GM12873 (cell line): ENCODE results near the gene CA5A.

Source experiments
- TF ChIP-seq, protein P1 (sequence below): IDR thresholded peaks from 2 replicates; pipeline ENCODE4 v1.5.1; 2012; ENCODE audit warnings: low read depth, mild to moderate bottlenecking, moderate library complexity, low read length, control low read depth; ENCODE audit not compliant: insufficient read depth; ENCODE audit errors: missing control alignments

CA5A gene

DNA sequence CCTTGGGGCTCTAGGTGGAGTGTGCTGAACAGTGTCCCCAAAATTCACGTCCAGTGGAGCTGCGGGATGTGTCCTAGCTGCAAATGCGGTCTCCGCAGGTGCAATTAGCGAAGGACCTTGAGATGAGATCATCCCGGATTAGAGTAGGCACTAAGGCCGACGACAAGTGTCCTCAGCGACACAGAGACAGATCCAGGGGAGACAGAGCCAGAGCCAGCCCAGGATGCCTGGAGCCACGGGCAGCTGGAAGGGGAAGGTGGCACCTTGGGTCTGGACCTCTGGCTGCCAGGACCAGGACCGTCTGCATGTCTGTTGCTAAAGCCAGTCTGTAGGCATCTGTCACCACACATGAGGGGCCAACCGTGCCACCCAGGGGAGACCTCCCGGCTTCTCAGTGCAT lies 91.5 kb downstream of the CA5A start:
- TF ChIP-seq, protein P1, sequence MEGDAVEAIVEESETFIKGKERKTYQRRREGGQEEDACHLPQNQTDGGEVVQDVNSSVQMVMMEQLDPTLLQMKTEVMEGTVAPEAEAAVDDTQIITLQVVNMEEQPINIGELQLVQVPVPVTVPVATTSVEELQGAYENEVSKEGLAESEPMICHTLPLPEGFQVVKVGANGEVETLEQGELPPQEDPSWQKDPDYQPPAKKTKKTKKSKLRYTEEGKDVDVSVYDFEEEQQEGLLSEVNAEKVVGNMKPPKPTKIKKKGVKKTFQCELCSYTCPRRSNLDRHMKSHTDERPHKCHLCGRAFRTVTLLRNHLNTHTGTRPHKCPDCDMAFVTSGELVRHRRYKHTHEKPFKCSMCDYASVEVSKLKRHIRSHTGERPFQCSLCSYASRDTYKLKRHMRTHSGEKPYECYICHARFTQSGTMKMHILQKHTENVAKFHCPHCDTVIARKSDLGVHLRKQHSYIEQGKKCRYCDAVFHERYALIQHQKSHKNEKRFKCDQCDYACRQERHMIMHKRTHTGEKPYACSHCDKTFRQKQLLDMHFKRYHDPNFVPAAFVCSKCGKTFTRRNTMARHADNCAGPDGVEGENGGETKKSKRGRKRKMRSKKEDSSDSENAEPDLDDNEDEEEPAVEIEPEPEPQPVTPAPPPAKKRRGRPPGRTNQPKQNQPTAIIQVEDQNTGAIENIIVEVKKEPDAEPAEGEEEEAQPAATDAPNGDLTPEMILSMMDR = no peak

DNA sequence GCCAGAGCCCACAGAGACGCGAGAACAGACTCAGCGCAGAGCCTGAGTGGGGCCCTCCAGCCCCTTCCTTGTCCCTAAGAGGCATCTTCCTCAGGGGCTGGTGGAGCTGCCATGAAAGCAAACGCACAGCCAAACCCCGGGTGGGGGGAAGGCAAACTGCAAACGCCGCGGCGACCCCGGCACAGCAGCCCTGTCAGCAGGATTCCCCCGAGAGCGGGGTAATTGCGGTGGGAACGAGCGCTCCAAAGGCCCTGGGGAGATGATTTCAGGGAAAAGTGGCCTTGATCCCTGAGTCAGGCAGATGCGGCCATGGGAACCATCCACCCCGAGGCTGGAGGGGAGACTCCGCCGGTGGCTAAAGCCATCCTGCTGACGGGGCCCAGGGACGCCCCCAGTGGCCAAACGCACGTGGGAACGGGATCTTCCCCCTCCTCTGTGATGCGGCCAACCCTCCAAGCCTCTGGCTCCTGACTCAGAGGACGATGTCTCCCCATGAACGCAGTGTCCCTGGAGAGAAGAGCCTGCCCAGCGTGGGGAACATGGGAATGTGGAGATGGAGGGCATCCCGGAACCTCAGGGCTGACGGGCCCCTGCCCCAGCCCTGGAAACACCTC lies 92.1 kb downstream of the CA5A start:
- TF ChIP-seq, protein P1 = no peak

DNA sequence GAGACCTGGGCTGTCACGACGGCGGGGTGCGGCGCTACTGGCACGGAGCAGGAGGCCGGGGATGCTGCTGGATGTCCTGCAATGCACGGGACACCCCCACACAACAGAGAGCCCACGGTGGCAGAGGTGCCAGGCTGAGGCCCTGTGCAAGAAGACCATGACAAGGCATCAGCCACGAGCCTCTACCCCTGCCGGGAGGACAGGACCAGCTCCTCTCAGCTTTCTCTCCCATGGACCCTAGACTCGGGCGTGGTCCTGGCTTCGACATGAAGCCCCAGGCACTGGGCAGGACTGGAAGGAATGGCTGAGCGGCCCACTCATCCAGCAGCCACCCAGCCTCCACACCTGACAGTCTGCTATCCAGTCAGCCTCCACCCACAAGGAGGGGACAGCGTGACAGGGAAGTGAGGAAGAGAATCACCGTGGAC lies 92.6 kb downstream of the CA5A start:
- TF ChIP-seq, protein P1 = no peak

DNA sequence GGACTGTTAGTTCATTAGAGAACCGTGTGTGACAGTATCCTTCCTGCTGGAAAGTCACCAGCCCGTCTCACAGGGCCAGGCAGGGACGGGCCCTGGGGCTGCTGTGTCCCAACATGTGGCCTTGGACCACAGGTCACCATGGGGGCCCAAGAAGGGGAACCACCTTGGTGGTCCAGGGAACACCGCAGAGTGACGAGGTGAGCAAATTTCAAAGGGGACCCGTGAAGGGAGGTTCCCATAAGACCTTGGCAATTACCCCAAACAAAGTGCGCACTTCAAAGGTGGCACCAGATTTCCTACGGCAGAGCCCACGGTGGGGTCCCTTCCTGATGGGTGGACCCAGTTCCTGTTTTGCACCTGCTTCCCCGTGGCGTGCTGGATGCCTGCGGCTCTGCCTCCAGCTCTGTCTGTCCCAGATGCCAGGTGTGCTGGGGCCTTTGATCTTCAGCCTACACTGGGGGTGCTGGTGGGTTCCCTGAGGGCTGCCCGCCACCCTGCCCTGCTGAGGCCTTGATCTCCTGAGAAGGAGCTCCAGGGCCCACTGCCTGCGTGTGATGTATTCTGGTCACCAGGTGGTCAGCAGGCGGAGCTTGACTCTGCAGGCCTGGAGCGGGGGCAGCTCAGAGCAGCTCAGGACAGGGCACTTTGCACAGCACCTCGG lies 94.0 kb downstream of the CA5A start:
- TF ChIP-seq, protein P1 = no peak

DNA sequence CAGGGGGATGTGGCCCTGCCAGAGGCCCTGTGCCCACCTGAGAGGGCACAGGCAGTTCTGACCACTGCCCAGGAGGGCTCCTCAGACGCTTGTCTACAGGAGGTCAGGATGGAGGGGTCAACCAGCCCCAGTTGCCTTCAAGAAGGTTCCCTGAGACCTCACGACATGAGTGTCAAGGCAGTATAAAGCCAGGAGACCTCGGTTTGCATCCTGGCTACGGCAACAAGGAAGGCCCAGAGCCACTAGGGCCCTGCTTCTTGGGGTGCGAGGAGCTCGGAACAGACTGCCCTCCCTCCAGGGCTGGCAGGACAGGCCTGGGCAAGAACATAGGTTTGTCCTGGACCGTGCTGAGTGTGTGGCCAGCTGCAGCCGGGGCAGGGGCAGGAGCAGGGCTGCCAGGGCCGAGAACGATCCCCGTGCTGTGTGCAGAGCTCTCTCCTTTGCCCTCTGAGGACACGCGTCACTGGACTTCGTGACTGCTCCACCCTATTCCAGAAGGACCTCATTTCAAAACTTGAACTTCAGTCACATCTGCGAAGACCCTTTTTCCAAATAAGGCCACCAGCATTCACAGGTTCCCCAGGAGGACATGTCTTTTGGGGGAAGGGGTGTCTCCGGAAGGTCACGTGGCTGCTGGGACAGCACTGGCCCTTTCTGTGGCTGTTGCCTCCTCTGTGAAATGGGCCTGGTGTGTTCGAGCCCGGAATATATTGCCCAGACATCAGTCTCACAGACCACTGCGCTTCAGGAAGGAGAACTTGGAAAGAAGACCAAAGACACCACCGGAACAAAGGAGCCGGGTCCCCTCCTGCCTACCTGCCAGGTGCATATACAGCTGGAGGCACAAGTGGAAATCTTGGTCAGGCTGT lies 94.8 kb downstream of the CA5A start:
- TF ChIP-seq, protein P1 = no peak

DNA sequence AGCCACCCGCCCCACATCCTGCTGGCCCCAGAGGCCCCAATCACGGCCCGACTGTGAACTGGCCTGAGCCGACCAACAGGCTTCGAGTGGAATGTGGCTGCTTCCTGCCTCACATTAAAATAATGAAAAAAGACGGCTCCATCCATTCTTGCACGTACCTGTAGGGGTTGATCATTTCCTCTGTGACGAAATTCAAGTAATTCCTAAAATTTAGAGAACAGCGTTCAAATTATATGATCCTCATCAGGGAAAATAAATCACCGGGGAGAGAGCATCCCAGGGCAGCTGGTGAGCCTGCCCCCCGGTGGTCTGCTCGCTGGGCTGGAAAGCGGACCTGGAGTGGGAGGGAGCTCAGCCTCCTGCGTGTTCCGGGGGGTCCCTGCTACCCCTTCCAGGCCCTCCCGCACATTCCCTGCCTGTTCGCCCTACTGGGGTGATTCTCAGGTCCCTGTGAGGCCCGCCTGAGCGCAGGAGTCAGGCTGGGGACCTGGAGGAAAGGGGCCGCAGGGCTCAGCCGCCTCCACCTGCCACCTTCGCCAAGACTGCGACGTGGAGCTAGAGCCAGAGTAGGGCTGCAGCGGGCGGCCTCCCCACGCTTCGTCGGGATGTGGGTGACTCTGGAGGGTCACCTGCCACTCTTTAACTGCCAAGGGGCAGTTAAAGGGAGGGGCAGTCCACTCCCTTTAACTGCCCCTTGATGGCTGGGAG lies 95.9 kb downstream of the CA5A start:
- TF ChIP-seq, protein P1 = no peak
